PC-9 (cell line): ENCODE measurements around the gene MED13L. TPM values are rescaled to one million over a fixed set of nuclear protein-coding genes. Genes with fewer than 3 reads are reported as not detected.

Source experiments
- BruUV-seq: library from RNA; stranded (reverse); fragments of 400-500 nt; replicated peaks from 2 replicates; lab custom pipeline; 2021; lab: Mats Ljungman, UMichigan
- CTCF ChIA-PET: fragments of 300-600 bp; sonication (Branson Sonifier 250); formaldehyde crosslinking; loops from one replicate; lab custom pipeline; 2022; ENCODE audit warnings: antibody characterized with exemption; lab: Charles Lee
- POLR2A ChIA-PET: fragments of 300-600 bp; sonication (Branson Sonifier 250); formaldehyde crosslinking; loops from one replicate; lab custom pipeline; 2022; ENCODE audit warnings: antibody characterized with exemption; ENCODE audit not compliant: unreplicated experiment; lab: Charles Lee
- DNase-seq, 2 experiments: peaks; one replicate each; pipeline versions ENCODE4 v3.0.0 to v3.0.0-alpha.2; 2015 to 2022; ENCODE audit warnings: mixed read lengths in 1 of 2
- H2AFZ ChIP-seq: fragments of 200-600 bp; sonication (generic); 2 replicates; pipeline ENCODE4 v1.8.1; 2017; ENCODE audit warnings: antibody characterized with exemption
- H3F3A ChIP-seq: fragments of 200-600 bp; sonication (generic); 2 replicates; pipeline ENCODE4 v1.8.1; 2017; ENCODE audit warnings: antibody characterized with exemption, mild to moderate bottlenecking, low read depth; ENCODE audit not compliant: insufficient read depth
- H3K27ac ChIP-seq: fragments of 200-600 bp; sonication (generic); 2 replicates; pipeline ENCODE4 v1.6.1; 2016; ENCODE audit warnings: mixed run types
- H3K27me3 ChIP-seq: fragments of 200-600 bp; sonication (generic); 2 replicates; pipeline ENCODE4 v1.6.1; 2016; ENCODE audit warnings: low read depth, mixed run types; ENCODE audit not compliant: insufficient read depth
- H3K36me3 ChIP-seq: fragments of 200-600 bp; sonication (generic); 2 replicates; pipeline ENCODE4 v1.6.1; 2016; ENCODE audit warnings: low read depth, mixed run types
- H3K4me1 ChIP-seq: fragments of 200-600 bp; sonication (generic); replicated peaks from 2 replicates; pipeline ENCODE4 v1.6.1; 2016; ENCODE audit warnings: mixed run types; ENCODE audit not compliant: insufficient read depth
- H3K4me2 ChIP-seq: fragments of 200-600 bp; sonication (generic); 2 replicates; pipeline ENCODE4 v1.6.1; 2017; ENCODE audit warnings: mixed run types
- H3K4me3 ChIP-seq: fragments of 200-600 bp; sonication (generic); 2 replicates; pipeline ENCODE4 v1.6.1; 2016; ENCODE audit warnings: mixed run types
- H3K79me2 ChIP-seq: fragments of 200-600 bp; sonication (generic); 2 replicates; pipeline ENCODE4 v1.6.1; 2017; ENCODE audit warnings: low read depth, mixed run types
- H3K9me2 ChIP-seq: fragments of 200-600 bp; sonication (generic); 2 replicates; pipeline ENCODE4 v1.8.1; 2017; ENCODE audit warnings: mild to moderate bottlenecking; ENCODE audit not compliant: insufficient read depth
- H3K9me3 ChIP-seq: fragments of 200-600 bp; sonication (generic); 2 replicates; pipeline ENCODE4 v1.8.1; 2016; ENCODE audit warnings: low read depth; ENCODE audit not compliant: insufficient read depth
- H4K20me1 ChIP-seq: fragments of 200-600 bp; sonication (generic); 2 replicates; pipeline ENCODE4 v1.8.1; 2017; ENCODE audit not compliant: insufficient read depth
- CTCF ChIP-seq: fragments of 200-600 bp; sonication (generic); conservative IDR thresholded peaks from 2 replicates; pipeline ENCODE4 v1.6.1; 2017; ENCODE audit warnings: mixed run types, antibody characterized with exemption, mild to moderate bottlenecking, moderate library complexity
- EZH2 ChIP-seq: fragments of 200-600 bp; sonication (generic); IDR thresholded peaks from 2 replicates; pipeline ENCODE4 v1.8.0; 2017; ENCODE audit warnings: antibody characterized with exemption, low read depth
- intact Hi-C: fragments of 100-400 bp; cut with micrococcal nuclease; formaldehyde crosslinking; loops from one replicate; pipeline ENCODE4 v1.10.0; 2022; ENCODE audit not compliant: unreplicated experiment
- total RNA-seq: library from RNA; stranded (reverse); gene quantifications from 2 replicates; pipeline ENCODE4 v1.2.3, GENCODE V29; 2021

MED13L gene
- total RNA-seq, 1 experiment from 2014 or later = 89.5 TPM

GRCh38 chr12:116125956-116126566 is 151.4 kb downstream of the MED13L start:
- Histone ChIP-seq H3K9me3 (no peaks in the 10 kb centered on the region), H3F3A (peaks cover 4% of the 10 kb centered on the region; the same call in 1 of the 2 replicates), H3K9me2 (no peaks in the 10 kb centered on the region), H3K4me2 (no peak overlapping the region), H3K27me3 (no peaks in the 10 kb centered on the region), H3K4me1 (peaks cover 22% of the 10 kb centered on the region), H3K36me3 (no peaks in the 10 kb centered on the region), H3K27ac (no peak overlapping the region), H2AFZ (no peak overlapping the region), H3K4me3 (no peak overlapping the region), H4K20me1 (peaks cover 82% of the 10 kb centered on the region), H3K79me2 (peaks cover 95% of the 10 kb centered on the region)
- intact Hi-C loops = no loop called here
- DNase-seq = no peak
- ChIA-PET POLR2A (no interaction called here), CTCF (no interaction called here)
- no TSS peak for BruUV-seq
- no peak for TF ChIP-seq EZH2

- POLR2A ChIA-PET = interaction anchor here (0.7 kb wide), 1 partner anchor 159 kb away, joined by 5 read pairs; no protein-coding TSS in a partner anchor
These were observed 152.4 kb downstream of the MED13L start for GRCh38 chr12:116125084-116125483.

GRCh38 chr12:116123451-116124258 is 153.8 kb downstream of the MED13L start:
- no peak for DNase-seq
- peaks cover 72% of the 10 kb centered on the region for H4K20me1 ChIP-seq
- H3K27ac ChIP-seq = no peak overlapping the region
- no peak for TF ChIP-seq EZH2
- no peak for TF ChIP-seq CTCF
- peaks cover 4% of the 10 kb centered on the region; the same call in 1 of the 2 replicates for H3F3A ChIP-seq
- H3K36me3 ChIP-seq = no peaks in the 10 kb centered on the region
- no peak overlapping the region for H2AFZ ChIP-seq
- peaks cover 93% of the 10 kb centered on the region for H3K79me2 ChIP-seq
- no TSS peak for BruUV-seq
- peaks cover 22% of the 10 kb centered on the region for H3K4me1 ChIP-seq
- ChIA-PET POLR2A (no interaction called here), CTCF (no interaction called here)
- no peaks in the 10 kb centered on the region for H3K9me2 ChIP-seq
- no peak overlapping the region for H3K4me2 ChIP-seq
- H3K27me3 ChIP-seq = no peaks in the 10 kb centered on the region
- intact Hi-C loops = no loop called here
- H3K9me3 ChIP-seq = no peaks in the 10 kb centered on the region
- H3K4me3 ChIP-seq = no peak overlapping the region

More at GRCh38 chr12:116125084-116125483, 152.4 kb downstream of the MED13L start:
- BruUV-seq = no TSS peak
- H3K4me2 ChIP-seq = no peak overlapping the region
- DNase-seq = no peak
- TF ChIP-seq CTCF = no peak
- no peak for TF ChIP-seq EZH2
- no peaks in the 10 kb centered on the region for H3K9me3 ChIP-seq
- H3K36me3 ChIP-seq = no peaks in the 10 kb centered on the region
- peaks cover 22% of the 10 kb centered on the region for H3K4me1 ChIP-seq
- no peak overlapping the region for H3K4me3 ChIP-seq
- H3K27me3 ChIP-seq = no peaks in the 10 kb centered on the region
- H3K9me2 ChIP-seq = no peaks in the 10 kb centered on the region
- intact Hi-C loops = no loop called here
- H3K79me2 ChIP-seq = peaks cover 95% of the 10 kb centered on the region
- no peak overlapping the region for H3K27ac ChIP-seq
- peaks cover 4% of the 10 kb centered on the region; the same call in 1 of the 2 replicates for H3F3A ChIP-seq
- H4K20me1 ChIP-seq = peaks cover 78% of the 10 kb centered on the region
- no peak overlapping the region for H2AFZ ChIP-seq
- CTCF ChIA-PET = no interaction called here
